HepG2 (cell line): ENCODE measurements around the gene DMKN. TPM values are rescaled to one million over a fixed set of nuclear protein-coding genes. Genes with fewer than 3 reads are reported as not detected.

ENCODE experiments used
- CEBPB ChIP-seq: IDR thresholded peaks from 2 replicates; pipeline ENCODE4 v1.6.1; 2011; ENCODE audit warnings: low read depth, low read length, improper control_type of control experiment, borderline replicate concordance
- E2F5 ChIP-seq: sonication (generic); formaldehyde crosslinking; conservative IDR thresholded peaks from 2 replicates; pipeline ENCODE4 v1.4.0; 2020; ENCODE audit warnings: missing genetic modification reagents
- ELF4 ChIP-seq: sonication (generic); formaldehyde crosslinking; IDR thresholded peaks from 2 replicates; pipeline ENCODE4 v1.5.0; 2020; ENCODE audit warnings: missing genetic modification reagents, mild to moderate bottlenecking, moderate library complexity, borderline replicate concordance
- FOSL2 ChIP-seq: sonication (generic); formaldehyde crosslinking; IDR thresholded peaks from 2 replicates; pipeline ENCODE4 v1.4.0; 2020; ENCODE audit warnings: missing genetic modification reagents
- GATAD1 ChIP-seq: IDR thresholded peaks from 2 replicates; pipeline ENCODE4 v1.6.1; 2016; ENCODE audit warnings: missing genetic modification reagents, missing compliant biosample characterization
- IKZF4 ChIP-seq: sonication (generic); formaldehyde crosslinking; IDR thresholded peaks from 2 replicates; pipeline ENCODE4 v1.5.1; 2020; ENCODE audit warnings: borderline replicate concordance, mild to moderate bottlenecking, low read depth, missing genetic modification reagents; ENCODE audit errors: not compliant biosample characterization
- MLX ChIP-seq: IDR thresholded peaks from 2 replicates; pipeline ENCODE4 v1.6.1; 2016
- MXD1 ChIP-seq: sonication (generic); formaldehyde crosslinking; IDR thresholded peaks from 2 replicates; pipeline ENCODE4 v1.4.0; 2020; ENCODE audit warnings: mild to moderate bottlenecking, missing genetic modification reagents
- NKX3-1 ChIP-seq: sonication (generic); formaldehyde crosslinking; IDR thresholded peaks from 2 replicates; pipeline ENCODE4 v1.5.0; 2020; ENCODE audit warnings: missing genetic modification reagents
- PHF8 ChIP-seq: sonication (generic); formaldehyde crosslinking; IDR thresholded peaks from 2 replicates; pipeline ENCODE4 v1.5.0; 2020; ENCODE audit warnings: missing genetic modification reagents
- POLR2G ChIP-seq: fragments of 200-400 bp; formaldehyde crosslinking; IDR thresholded peaks from 2 replicates; pipeline ENCODE4 v1.6.1; 2018; ENCODE audit warnings: mild to moderate bottlenecking, low read depth, low read length, moderate library complexity
- PREB ChIP-seq: sonication (generic); formaldehyde crosslinking; IDR thresholded peaks from 2 replicates; pipeline ENCODE4 v1.4.0; 2020; ENCODE audit warnings: missing genetic modification reagents
- SOX5 ChIP-seq: IDR thresholded peaks from 2 replicates; pipeline ENCODE4 v1.6.1; 2016; ENCODE audit warnings: borderline replicate concordance
- SUZ12 ChIP-seq: fragments of 150-350 bp; IDR thresholded peaks from 2 replicates; pipeline ENCODE4 v1.6.1; 2014; ENCODE audit warnings: low read depth, low read length
- UBTF ChIP-seq: sonication (generic); formaldehyde crosslinking; IDR thresholded peaks from 2 replicates; pipeline ENCODE4 v1.4.0; 2020; ENCODE audit warnings: mild to moderate bottlenecking, missing genetic modification reagents
- ZC3H4 ChIP-seq: sonication (generic); formaldehyde crosslinking; IDR thresholded peaks from 2 replicates; pipeline ENCODE4 v1.4.0; 2020; ENCODE audit warnings: missing genetic modification reagents, borderline replicate concordance
- ZMYM3 ChIP-seq: sonication (generic); formaldehyde crosslinking; IDR thresholded peaks from 2 replicates; pipeline ENCODE4 v1.5.1; 2020; ENCODE audit warnings: mild to moderate bottlenecking, missing genetic modification reagents
- ZNF232 ChIP-seq: sonication (generic); formaldehyde crosslinking; IDR thresholded peaks from 2 replicates; pipeline ENCODE4 v1.4.0; 2020; ENCODE audit warnings: missing genetic modification reagents, borderline replicate concordance
- ZNF30 ChIP-seq: sonication (generic); formaldehyde crosslinking; IDR thresholded peaks from 2 replicates; pipeline ENCODE4 v1.5.0; 2020; ENCODE audit warnings: mild to moderate bottlenecking, missing genetic modification reagents
- ZNF496 ChIP-seq: sonication (generic); formaldehyde crosslinking; IDR thresholded peaks from 2 replicates; pipeline ENCODE4 v1.8.1; 2023; ENCODE audit warnings: mild to moderate bottlenecking, moderate library complexity, missing genetic modification reagents; ENCODE audit not compliant: insufficient replicate concordance
- ZNF562 ChIP-seq: sonication (generic); formaldehyde crosslinking; IDR thresholded peaks from 2 replicates; pipeline ENCODE4 v1.8.0; 2022; ENCODE audit warnings: missing genetic modification reagents, borderline replicate concordance
- ZNF598 ChIP-seq: sonication (generic); formaldehyde crosslinking; IDR thresholded peaks from 2 replicates; pipeline ENCODE4 v1.5.1; 2020; ENCODE audit warnings: mild to moderate bottlenecking, missing genetic modification reagents, borderline replicate concordance
- polyA plus RNA-seq, 8 experiments: library from polyadenylated mRNA; depleted of rRNA in 3 of 8; stranded (reverse) in 7 of 8; unstranded in 1 of 8; fragments of >200 nt; fragmentation: Illumina TruSeq in 4 of 8; extraction: Trizol in 4 of 8; gene quantifications; 2 replicates each; pipeline versions ENCODE4 v1.2.1 to v1.2.3, GENCODE V29; 2011 to 2016; ENCODE audit warnings: low read depth in 4 of 8, missing spikeins in 1 of 8, mixed read lengths in 1 of 8; ENCODE audit not compliant: insufficient read depth in 1 of 8
- total RNA-seq, 5 experiments: library from RNA; depleted of rRNA; stranded (reverse); fragments of >200 nt; fragmentation: Illumina TruSeq; extraction: Trizol; gene quantifications; 2 replicates each; pipeline ENCODE4 v1.2.3, GENCODE V29; 2016; ENCODE audit warnings: low read depth in 1 of 5

Gene DMKN
- total and polyA plus RNA-seq, 2 of the 13 experiments (the other 11 are each of a cell fraction or from before 2014, with no cell fraction given), result 50.8 to 57.1 TPM

GRCh38 chr19:35545001-35545854 is 31.8 kb upstream of the DMKN start, which contains the start of gene TMEM147 (continued):
- TF ChIP-seq PREB (CRISPR knock-in tag) (no peak), GATAD1 (peak; percentile 92), FOSL2 (CRISPR knock-in tag) (peak; percentile 34; the same call in 1 of the 2 replicates), MLX (CRISPR knock-in tag) (peak; percentile 51; the same call in 1 of the 2 replicates), SOX5 (peak; percentile 21; the same call in 1 of the 2 replicates), ELF4 (CRISPR knock-in tag) (no peak), ZMYM3 (CRISPR knock-in tag) (peak; percentile 11; the same call in 1 of the 2 replicates), POLR2G (peak; percentile 90), NKX3-1 (0 out of 2 replicates have a peak, but pooled peaks have one; percentile 42), SUZ12 (peak; percentile 45; the same call in 1 of the 2 replicates), MXD1 (CRISPR knock-in tag) (peak; percentile 94; the same call in 1 of the 2 replicates), ZNF496 (CRISPR knock-in tag) (no peak), ZNF562 (no peak), CEBPB (no peak), PHF8 (peak; percentile 93), ZNF232 (CRISPR knock-in tag) (peak; percentile 10; the same call in 1 of the 2 replicates), ZC3H4 (no peak), ZNF598 (CRISPR knock-in tag) (peak; percentile 24; the same call in 1 of the 2 replicates), E2F5 (CRISPR knock-in tag) (no peak), UBTF (CRISPR knock-in tag) (peak; percentile 74), ZNF30 (no peak), IKZF4 (CRISPR knock-in tag) (peak; percentile 48)
